ENCODE data around the gene MYOZ1.
"Not testable (repeated sequence)": the region's sequence is repeated elsewhere in the genome, so short reads cannot be mapped to it uniquely, and the experiment has no call there.

GRCh38 chr10:73617143-73617542 lies 24.1 kb downstream of the MYOZ1 start:
- TF ChIP-seq, protein P1, sequence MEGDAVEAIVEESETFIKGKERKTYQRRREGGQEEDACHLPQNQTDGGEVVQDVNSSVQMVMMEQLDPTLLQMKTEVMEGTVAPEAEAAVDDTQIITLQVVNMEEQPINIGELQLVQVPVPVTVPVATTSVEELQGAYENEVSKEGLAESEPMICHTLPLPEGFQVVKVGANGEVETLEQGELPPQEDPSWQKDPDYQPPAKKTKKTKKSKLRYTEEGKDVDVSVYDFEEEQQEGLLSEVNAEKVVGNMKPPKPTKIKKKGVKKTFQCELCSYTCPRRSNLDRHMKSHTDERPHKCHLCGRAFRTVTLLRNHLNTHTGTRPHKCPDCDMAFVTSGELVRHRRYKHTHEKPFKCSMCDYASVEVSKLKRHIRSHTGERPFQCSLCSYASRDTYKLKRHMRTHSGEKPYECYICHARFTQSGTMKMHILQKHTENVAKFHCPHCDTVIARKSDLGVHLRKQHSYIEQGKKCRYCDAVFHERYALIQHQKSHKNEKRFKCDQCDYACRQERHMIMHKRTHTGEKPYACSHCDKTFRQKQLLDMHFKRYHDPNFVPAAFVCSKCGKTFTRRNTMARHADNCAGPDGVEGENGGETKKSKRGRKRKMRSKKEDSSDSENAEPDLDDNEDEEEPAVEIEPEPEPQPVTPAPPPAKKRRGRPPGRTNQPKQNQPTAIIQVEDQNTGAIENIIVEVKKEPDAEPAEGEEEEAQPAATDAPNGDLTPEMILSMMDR (IDR thresholded peaks at IDR 0.05) = not testable (repeated sequence)
- not testable (repeated sequence) for TF ChIP-seq POLR2A, POLR2AphosphoS5 (IDR thresholded peaks at IDR 0.05)
